Dermis blood vessel endothelial cell (primary cell): ENCODE data around the gene DUSP1. TPM values are rescaled to one million over a fixed set of nuclear protein-coding genes. Genes with fewer than 3 reads are reported as not detected.

Experiments
- DNase-seq: peaks from one replicate; pipeline ENCODE4 v3.0.0; 2010
- total RNA-seq: library from RNA; depleted of rRNA; stranded (reverse); fragments of >200 nt; gene quantifications from 2 replicates; pipeline ENCODE4 v1.2.3, GENCODE V29; 2014

The DUSP1 gene
- total RNA-seq, 1 donor from 2014 or later: 303 TPM

DNA sequence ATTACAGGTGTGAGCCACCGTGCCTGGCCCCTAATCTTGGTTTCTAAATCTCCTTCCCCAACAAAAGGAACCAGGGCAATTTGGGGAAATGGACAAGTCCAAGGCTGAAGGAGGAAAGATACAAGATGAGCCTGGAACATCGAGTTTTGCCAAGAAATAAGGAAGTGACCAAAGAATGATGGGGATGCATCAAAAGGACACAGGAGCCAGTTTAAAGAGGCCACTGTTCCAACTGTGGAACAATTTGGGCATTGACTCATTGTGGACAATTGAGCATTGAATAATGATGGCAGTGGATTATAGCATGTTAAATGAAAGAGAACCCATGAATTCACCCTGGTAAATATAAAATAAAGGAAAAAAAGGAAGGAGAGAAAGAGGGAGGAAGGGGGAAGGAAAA lies 47.5 kb downstream of the DUSP1 start:
- no peak for DNase-seq

DNA sequence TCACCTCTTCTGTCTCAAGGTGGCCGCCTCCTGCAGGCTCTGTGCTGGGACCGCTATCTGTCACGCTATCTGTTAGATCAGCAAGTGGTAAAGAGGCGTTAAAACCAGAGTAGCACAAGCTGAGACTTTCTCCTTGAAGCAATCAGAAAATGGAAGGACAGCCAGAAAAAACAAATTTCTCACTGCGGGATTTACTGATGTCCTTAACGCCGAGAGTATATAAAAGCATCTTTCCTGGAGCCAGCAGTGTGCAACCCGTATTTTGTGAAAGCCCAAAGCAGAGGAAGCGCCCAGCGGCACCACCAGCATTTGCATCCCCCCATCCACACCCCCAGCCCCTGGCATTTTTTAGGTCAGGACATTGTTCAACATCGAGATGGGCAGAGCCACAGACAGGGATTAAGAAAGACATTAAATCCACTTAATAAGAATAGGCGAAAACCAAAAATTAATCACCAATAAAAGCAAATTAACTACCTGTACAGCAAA lies 48.6 kb downstream of the DUSP1 start:
- no peak for DNase-seq

DNA sequence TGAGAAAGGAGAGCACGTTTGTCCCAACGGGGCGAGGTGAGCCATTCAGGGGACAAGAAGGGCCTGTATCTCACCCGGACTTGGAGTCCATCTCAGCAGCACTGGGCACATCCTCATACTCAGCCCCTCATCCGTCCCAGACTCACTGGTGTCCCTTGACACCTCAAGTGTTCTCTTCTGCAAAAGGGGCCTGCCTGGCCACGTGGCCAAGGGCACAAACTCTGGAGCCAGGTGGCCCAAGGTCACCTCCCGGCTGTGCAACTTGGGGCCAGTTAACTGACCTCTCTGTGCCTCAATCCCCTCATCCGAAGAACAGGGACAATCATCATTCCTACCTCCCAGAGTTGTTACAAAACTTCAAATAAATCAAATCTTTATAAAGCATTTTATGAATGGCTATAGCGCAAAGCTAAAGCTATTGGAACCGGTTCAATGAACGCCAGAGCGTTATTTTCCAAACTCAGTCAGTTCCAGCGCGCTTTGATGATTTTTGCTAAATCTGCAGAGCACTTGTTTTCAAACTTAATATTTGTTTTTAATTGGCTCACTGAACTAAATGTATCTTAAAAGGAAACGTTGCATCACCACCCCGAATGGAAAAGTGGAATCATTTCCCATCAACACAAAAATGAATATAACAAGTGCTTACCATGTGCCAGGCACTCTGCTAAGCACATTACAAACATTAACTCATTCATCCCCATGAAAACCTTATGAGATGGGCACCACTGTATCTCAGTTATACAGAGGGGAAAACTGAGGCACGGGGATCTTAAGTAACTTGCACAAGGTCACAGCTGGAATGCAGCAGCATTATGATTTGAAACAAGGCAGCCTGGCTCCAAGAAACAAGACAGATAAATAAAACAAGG lies 49.3 kb downstream of the DUSP1 start:
- peak; percentile 95 for DNase-seq

DNA sequence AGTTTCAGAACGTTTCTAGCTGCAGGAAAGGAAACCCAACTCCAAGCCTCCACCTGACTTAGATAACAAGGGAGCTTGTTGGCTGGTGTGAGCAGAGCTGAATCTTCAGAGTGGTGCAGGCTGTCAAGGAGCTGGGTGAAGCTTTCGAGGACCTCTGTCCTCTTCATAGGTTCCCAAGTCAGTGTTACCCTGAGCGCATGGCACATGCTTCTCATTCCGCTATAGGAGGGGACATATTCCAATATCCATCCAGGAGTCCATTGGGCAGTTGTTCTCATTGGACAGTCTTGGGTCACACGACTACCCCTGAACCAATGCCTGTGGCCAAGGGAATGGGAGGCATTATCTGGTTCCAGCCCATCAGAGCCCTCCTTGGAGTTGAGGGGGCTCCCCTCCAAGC lies 50.3 kb downstream of the DUSP1 start:
- no peak for DNase-seq

DNA sequence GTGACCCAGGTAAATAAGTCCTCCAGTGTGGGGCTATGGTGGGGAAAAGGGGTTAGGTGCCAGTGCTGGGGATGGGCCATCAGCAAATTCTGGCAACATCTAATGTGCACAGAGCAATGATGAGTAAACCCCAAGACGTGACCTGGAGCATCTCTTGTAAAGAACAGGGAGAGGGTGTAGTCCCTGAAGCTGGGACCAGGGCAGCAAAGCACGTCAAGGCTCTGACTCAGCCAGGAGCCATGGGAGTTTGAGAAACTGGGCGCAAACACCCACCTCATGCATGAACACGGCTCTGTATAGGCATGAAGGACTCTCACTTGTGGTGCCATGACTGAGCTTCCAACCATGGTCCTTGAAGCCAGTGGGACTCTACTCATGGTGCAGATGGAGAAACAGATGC lies 51.8 kb downstream of the DUSP1 start:
- DNase-seq: no peak

DNA sequence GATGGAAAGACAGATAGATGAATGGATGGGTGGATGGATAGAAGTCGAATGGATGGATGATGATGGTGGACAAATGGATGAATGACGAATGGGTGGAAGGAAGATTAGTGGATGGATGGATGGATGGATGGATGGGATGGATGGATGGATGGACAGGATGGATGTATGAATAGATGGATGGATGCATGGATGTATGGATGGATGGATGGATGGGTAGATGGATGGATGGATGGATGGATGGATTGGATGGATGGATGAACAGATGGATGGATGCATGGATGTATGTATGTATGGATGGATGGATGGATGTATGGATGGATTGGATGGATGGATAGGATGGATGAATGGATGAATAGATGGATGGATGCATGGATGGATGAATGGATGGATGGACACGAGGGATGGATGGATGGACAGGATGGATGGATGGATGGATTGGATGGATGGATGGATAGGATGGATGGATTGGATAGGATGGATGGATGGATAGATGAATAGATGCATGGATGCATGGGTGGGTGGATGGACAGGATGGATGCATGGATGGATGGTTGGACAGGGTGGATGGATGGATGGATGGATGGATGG lies 52.4 kb downstream of the DUSP1 start:
- DNase-seq: no peak

Other genes starting within 250 kb of the DUSP1 start
- 6.9 and 26.0 TPM in 2 replicates for gene NEURL1B, start 129.9 kb downstream of the DUSP1 start, total RNA-seq
- 64.0 and 137 TPM in 2 replicates for gene ERGIC1, start 63.1 kb upstream of the DUSP1 start, total RNA-seq
- 28.4 and 31.4 TPM in 2 replicates for gene RPL26L1, start 188.2 kb upstream of the DUSP1 start, total RNA-seq
- gene ATP6V0E1, start 212.6 kb upstream of the DUSP1 start, total RNA-seq: 213 and 253 TPM in 2 replicates